ENCODE data around the gene FASLG.

The FASLG gene

DNA sequence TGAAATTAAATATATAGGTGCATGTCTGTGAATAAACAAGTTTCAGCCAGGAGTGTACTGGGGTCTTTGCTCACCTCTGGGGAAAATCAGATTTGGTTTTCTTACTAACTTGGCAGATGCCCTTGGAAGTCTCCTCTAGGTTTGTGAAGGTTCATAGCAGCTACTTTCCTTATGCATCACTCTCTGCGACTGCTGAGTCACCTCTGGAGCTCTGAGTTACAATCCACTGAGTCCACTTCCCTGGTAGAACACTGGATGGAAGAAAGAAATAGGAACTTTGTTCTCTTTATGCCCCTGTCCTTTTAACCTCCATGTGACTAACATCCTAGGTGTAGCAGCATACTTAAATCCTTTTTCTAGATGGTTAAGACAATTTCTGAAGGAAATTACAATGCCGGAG is 4.4 kb upstream of the FASLG start:
- H3K9me3 ChIP-seq: no peaks in the 10 kb centered on the region
- no peaks in the 10 kb centered on the region for H3K4me1 ChIP-seq
- no peaks in the 10 kb centered on the region for H3K36me3 ChIP-seq (replicated peaks)
- no peaks in the 10 kb centered on the region for H3K27me3 ChIP-seq (ENCODE audit: low read depth)
- in situ Hi-C loops (cut with MboI; ENCODE audit: low sequenced_read_pairs): no loop called here
- no peak for DNase-seq (ENCODE audit: low spot score in 2 of 2)
- H3K4me3 ChIP-seq: no peak overlapping the region

DNA sequence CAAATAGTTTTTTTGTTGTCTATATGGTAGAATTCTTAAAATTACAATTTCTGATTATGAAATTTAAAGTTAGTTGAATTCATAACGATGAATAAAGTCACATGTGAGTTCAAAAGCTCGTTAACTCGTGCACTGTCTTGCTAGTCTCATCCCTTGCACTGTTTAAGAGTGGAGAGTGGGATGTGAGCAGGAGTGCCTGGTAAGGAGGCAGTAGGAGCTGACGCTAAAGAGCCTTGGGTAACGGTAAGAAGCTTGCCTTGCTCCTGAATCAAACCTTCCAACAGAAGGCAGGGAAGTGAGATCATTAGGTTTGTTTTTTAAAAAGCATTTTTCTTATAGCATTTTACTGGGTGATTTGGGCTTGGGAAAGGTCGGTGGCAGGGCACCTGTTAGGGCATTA is 2.3 kb upstream of the FASLG start:
- Histone ChIP-seq H3K9me3 (no peaks in the 10 kb centered on the region), H3K36me3 (replicated peaks) (no peaks in the 10 kb centered on the region), H3K4me3 (no peak overlapping the region), H3K4me1 (no peaks in the 10 kb centered on the region), H3K27me3 (ENCODE audit: low read depth) (0 out of 2 replicates have a peak, but pooled peaks cover 4% of the 10 kb centered on the region)
- in situ Hi-C loops (cut with MboI; ENCODE audit: low sequenced_read_pairs): no loop called here
- DNase-seq (ENCODE audit: low spot score in 2 of 2): no peak

DNA sequence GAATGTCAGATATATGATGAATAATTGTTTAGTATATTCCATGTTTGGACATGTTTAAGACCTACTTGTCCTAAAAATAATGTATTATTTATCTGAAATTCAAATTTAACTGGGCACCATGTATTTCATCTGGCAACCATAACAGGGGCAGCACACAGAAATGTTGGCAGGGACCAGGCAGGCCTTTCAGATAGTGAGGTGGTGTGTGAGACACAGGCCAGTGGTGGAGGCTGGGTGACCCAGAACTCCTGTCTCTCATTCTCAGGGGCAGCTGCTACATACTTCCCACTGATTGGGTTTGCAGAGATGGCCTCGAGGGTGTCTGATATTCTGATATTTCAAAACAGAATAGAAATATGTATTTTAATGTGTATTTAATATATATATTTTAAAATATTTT is 1.3 kb upstream of the FASLG start:
- in situ Hi-C loops (cut with MboI; ENCODE audit: low sequenced_read_pairs): no loop called here

DNA sequence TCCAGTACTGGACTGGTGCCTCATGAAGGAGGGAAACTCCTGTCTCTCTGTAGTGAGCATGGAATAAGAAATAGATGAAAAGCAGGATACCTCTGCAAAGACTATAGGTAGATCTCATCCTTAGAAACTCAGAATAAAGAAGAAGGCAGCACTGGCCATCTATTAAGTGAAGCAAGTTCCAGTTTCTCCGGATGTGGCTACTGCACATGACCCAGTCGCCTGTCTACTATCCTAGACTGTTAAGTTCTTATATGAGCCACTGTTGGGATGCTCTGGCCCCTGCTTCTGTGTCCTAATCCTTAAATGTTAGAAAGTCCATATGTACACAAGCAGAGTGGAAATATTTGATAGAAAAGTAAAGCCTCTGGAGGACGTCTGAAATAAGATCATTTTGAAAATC is 2.2 kb downstream of the FASLG start:
- no peak for DNase-seq (ENCODE audit: low spot score in 2 of 2)
- peaks cover 4% of the 10 kb centered on the region; the same call in 1 of the 2 replicates for H3K27me3 ChIP-seq (ENCODE audit: low read depth)
- no peaks in the 10 kb centered on the region for H3K36me3 ChIP-seq (replicated peaks)
- H3K4me1 ChIP-seq: no peaks in the 10 kb centered on the region
- H3K9me3 ChIP-seq: no peaks in the 10 kb centered on the region
- in situ Hi-C loops (cut with MboI; ENCODE audit: low sequenced_read_pairs): no loop called here
- H3K4me3 ChIP-seq: no peak overlapping the region

More for the DNA sequence above, 1.3 kb upstream of the FASLG start:
- no peak for DNase-seq (ENCODE audit: low spot score in 2 of 2)
- Histone ChIP-seq H3K9me3 (no peaks in the 10 kb centered on the region), H3K4me1 (no peaks in the 10 kb centered on the region), H3K36me3 (replicated peaks) (no peaks in the 10 kb centered on the region), H3K4me3 (no peak overlapping the region), H3K27me3 (ENCODE audit: low read depth) (peaks cover 4% of the 10 kb centered on the region; the same call in 1 of the 2 replicates)

DNA sequence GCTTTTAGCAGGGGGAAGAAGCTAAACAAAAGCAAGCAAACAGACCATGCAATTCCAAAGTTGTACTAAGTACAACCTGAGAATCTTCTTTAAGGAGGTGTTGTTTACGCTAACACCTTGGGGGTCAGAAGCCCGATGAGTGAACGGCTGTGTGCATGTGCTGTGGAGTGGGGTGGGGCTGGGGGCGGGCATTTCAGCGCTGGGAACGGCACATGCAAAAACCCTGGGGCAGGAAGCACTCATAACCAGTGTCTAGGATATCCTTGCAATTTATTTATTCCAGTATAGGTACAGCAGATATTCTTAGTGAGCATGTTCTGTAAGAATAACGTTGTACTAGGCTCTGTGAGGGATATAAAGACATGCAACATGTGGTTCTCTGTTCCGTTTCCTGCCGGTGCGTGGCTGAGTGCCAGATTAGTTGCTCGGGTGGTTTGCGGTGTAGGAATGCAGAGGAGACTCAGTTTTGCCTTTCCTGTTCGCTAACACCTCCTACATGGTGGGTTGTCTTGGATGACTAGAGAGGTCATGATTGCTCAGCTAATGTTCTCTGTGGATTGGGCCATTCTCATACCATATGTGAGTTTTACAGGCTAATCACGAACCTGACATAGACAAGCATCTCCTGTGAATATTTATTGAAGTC is 3.7 kb downstream of the FASLG start:
- DNase-seq (ENCODE audit: low spot score in 2 of 2): peak in 1 of 2 experiments; percentile 10
- Histone ChIP-seq H3K9me3 (no peaks in the 10 kb centered on the region), H3K4me3 (no peak overlapping the region), H3K27me3 (ENCODE audit: low read depth) (peaks cover 4% of the 10 kb centered on the region; the same call in 1 of the 2 replicates), H3K36me3 (replicated peaks) (no peaks in the 10 kb centered on the region), H3K4me1 (no peaks in the 10 kb centered on the region)
- in situ Hi-C loops (cut with MboI; ENCODE audit: low sequenced_read_pairs): no loop called here

DNA sequence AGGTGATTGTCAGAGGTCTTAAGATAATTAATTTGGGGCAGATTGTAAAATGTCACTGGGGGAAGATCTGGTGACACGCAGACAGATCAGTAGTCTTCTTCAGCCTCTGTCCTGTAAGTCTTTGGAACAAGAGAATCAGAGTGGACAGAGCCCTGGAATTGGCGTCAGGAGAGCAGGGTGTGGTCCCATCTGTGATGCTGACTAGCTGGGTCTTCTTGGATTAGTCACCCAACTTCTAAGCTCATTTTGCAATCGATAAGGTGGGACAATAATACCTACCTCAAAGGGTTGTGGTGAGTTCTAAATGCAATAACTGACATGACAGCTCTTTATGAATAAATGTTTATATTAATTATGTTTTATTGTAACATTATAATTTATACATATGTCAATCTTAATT is 4.8 kb downstream of the FASLG start:
- no peak for DNase-seq (ENCODE audit: low spot score in 2 of 2)
- in situ Hi-C loops (cut with MboI; ENCODE audit: low sequenced_read_pairs): no loop called here

DNA sequence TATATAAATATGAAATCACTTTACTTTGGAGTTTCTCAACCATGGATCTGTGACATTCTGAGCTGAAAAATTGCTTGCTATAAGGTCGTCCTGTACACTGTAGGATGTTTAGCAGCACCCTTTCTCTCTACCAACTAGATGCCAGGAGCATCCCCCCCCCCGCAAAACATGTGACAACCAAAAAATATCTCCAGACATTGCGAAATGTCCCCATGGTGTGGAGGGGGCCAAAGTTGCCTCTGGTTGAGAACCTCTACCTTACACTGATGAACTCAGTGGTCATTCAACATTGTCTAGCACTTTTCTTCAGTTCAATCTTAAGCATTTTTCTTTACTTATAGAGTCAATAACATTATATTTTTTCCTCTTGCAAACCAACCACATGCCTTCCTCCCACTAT is 9.2 kb downstream of the FASLG start:
- no peak for DNase-seq (ENCODE audit: low spot score in 2 of 2)
- in situ Hi-C loops (cut with MboI; ENCODE audit: low sequenced_read_pairs): no loop called here

More for the DNA sequence above, 4.8 kb downstream of the FASLG start:
- H3K4me1 ChIP-seq: no peaks in the 10 kb centered on the region
- peaks cover 4% of the 10 kb centered on the region; the same call in 1 of the 2 replicates for H3K27me3 ChIP-seq (ENCODE audit: low read depth)
- H3K36me3 ChIP-seq (replicated peaks): no peaks in the 10 kb centered on the region
- H3K4me3 ChIP-seq: no peak overlapping the region
- no peaks in the 10 kb centered on the region for H3K9me3 ChIP-seq

DNA sequence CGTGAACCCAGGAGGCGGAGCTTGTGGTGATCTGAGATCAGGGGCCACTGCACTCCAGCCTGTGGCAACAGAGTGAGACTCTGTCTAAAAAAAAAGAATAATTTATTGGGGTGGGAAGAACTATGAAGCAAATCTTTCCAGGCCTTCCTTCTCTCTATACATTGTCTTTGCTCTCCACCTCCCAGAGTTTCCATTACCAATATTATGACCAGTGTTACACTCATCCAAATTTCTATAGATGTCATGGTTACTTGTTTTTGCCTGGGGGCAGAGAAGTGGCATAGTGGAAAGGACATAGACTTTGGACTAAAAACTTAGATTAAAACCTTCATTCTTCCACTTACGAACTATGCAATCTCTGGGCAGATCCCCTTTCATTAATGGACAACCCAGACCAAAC is 10.1 kb downstream of the FASLG start:
- in situ Hi-C loops (cut with MboI; ENCODE audit: low sequenced_read_pairs): no loop called here
- no peaks in the 10 kb centered on the region for H3K4me1 ChIP-seq
- H3K4me3 ChIP-seq: no peak overlapping the region
- no peaks in the 10 kb centered on the region for H3K36me3 ChIP-seq (replicated peaks)
- DNase-seq (ENCODE audit: low spot score in 2 of 2): no peak
- H3K27me3 ChIP-seq (ENCODE audit: low read depth): no peaks in the 10 kb centered on the region
- no peaks in the 10 kb centered on the region for H3K9me3 ChIP-seq

More for the DNA sequence above, 9.2 kb downstream of the FASLG start:
- H3K4me3 ChIP-seq: no peak overlapping the region
- no peaks in the 10 kb centered on the region for H3K9me3 ChIP-seq
- H3K4me1 ChIP-seq: no peaks in the 10 kb centered on the region
- H3K36me3 ChIP-seq (replicated peaks): no peaks in the 10 kb centered on the region
- no peaks in the 10 kb centered on the region; the same call in 1 of the 2 replicates for H3K27me3 ChIP-seq (ENCODE audit: low read depth)

DNA sequence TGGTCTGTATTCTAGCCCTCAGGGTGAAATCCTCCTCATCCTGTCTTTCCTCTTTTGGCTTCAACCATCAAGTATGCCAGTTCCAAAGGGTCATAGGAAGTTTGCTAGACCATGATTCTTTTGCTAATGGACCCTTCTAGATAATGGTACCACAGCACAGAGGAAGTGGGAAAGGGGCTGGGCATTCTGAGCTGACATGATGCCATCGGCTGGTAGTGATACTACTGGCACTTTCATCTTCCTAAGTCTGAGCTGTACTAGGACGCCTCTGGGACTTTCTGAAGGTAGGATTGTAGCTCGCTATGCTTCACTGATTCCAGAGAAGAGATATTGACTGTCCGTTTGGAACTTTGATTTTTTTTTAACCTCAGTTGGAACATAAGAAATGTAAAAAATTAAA is 11.4 kb downstream of the FASLG start:
- no peaks in the 10 kb centered on the region for H3K4me1 ChIP-seq
- no peak for DNase-seq (ENCODE audit: low spot score in 2 of 2)
- no peaks in the 10 kb centered on the region for H3K27me3 ChIP-seq (ENCODE audit: low read depth)
- in situ Hi-C loops (cut with MboI; ENCODE audit: low sequenced_read_pairs): no loop called here
- no peaks in the 10 kb centered on the region for H3K36me3 ChIP-seq (replicated peaks)
- no peaks in the 10 kb centered on the region for H3K9me3 ChIP-seq
- H3K4me3 ChIP-seq: no peak overlapping the region

DNA sequence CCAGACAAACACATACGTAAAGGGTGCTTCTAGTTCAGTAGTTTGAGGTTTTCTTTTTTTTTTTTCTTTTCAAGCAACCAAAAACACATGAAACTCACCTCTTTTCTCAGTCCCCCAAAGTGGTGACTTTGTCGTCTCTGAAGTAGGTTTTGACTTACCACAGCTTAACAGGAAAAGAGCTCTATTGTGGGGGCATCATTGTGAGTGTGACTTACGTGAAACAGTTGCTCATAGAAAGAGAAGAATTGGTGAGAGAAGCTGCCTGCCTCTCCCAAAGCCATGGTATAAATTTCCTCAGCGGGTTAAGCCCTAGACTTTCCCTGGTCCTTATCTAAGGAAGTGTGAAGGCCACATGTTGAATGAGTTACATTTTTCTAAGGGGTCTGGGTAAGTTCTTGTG is 11.9 kb downstream of the FASLG start:
- Histone ChIP-seq H3K27me3 (ENCODE audit: low read depth) (no peaks in the 10 kb centered on the region), H3K36me3 (replicated peaks) (no peaks in the 10 kb centered on the region), H3K4me1 (no peaks in the 10 kb centered on the region), H3K9me3 (no peaks in the 10 kb centered on the region), H3K4me3 (no peak overlapping the region)
- DNase-seq (ENCODE audit: low spot score in 2 of 2): no peak
- in situ Hi-C loops (cut with MboI; ENCODE audit: low sequenced_read_pairs): no loop called here

DNA sequence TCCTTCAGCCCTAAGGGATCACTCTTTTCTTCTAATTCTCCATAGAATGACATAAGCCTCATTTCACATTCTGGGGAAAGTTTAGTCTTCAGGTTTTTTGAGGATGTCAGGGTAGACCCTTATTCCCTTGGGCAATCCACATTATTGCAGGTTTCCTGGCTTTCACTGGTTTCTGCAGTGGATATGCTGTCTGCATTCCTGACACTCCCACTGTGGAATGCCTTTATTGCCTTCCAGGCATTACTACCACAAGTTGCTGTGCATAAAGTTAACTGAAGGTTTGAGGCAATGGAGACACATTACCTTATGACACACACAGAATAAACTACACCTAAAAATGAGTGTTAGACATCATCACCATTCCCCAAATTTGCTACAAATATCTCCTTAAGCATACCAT is 12.7 kb downstream of the FASLG start:
- H3K4me1 ChIP-seq: no peaks in the 10 kb centered on the region
- H3K27me3 ChIP-seq (ENCODE audit: low read depth): no peaks in the 10 kb centered on the region
- no peaks in the 10 kb centered on the region for H3K36me3 ChIP-seq (replicated peaks)
- H3K9me3 ChIP-seq: no peaks in the 10 kb centered on the region
- in situ Hi-C loops (cut with MboI; ENCODE audit: low sequenced_read_pairs): no loop called here
- no peak for DNase-seq (ENCODE audit: low spot score in 2 of 2)
- no peak overlapping the region for H3K4me3 ChIP-seq

DNA sequence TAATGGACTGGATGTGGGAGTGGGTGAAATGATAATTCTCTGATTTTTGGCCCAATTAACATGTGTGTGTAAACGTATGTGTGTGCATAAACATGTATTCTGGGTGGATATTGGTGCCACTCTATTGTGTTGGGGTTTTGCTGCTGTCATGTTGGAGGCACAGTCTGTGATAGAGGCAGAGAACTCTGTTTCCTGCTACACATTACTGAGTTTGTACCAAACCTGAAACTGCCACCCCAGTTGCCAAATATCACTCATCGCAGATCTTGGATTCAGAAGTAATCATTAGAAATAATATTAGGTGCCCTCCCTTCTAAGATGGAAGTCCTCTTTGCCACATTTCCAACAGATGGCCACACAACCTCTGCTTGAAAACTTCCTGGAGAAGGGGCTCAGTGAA is 13.8 kb downstream of the FASLG start:
- H3K9me3 ChIP-seq: no peaks in the 10 kb centered on the region
- DNase-seq (ENCODE audit: low spot score in 2 of 2): no peak
- H3K4me1 ChIP-seq: no peaks in the 10 kb centered on the region
- no peak overlapping the region for H3K4me3 ChIP-seq
- H3K27me3 ChIP-seq (ENCODE audit: low read depth): no peaks in the 10 kb centered on the region
- H3K36me3 ChIP-seq (replicated peaks): no peaks in the 10 kb centered on the region
- in situ Hi-C loops (cut with MboI; ENCODE audit: low sequenced_read_pairs): no loop called here

DNA sequence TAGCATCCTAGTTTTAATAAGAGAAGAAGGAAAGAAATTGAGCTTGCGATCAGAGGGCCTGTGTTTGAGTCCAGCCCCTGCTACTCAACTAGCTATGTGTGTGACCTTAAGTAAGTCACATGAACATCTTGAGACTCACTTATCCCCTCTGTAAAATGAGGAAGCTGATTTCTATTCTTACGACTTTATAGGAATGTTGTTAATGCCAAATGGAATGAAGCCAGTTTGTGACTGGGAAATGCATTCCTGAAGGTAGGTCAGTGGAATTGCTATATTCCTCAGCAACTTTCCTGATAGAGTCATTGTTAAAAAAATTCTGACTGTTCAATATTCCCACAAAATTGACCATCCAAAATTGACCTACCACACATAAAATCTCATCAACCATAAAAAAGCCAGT is 14.9 kb downstream of the FASLG start:
- Histone ChIP-seq H3K9me3 (no peaks in the 10 kb centered on the region), H3K36me3 (replicated peaks) (no peaks in the 10 kb centered on the region), H3K27me3 (ENCODE audit: low read depth) (no peaks in the 10 kb centered on the region), H3K4me1 (no peaks in the 10 kb centered on the region), H3K4me3 (no peak overlapping the region)
- in situ Hi-C loops (cut with MboI; ENCODE audit: low sequenced_read_pairs): no loop called here
- DNase-seq (ENCODE audit: low spot score in 2 of 2): no peak

DNA sequence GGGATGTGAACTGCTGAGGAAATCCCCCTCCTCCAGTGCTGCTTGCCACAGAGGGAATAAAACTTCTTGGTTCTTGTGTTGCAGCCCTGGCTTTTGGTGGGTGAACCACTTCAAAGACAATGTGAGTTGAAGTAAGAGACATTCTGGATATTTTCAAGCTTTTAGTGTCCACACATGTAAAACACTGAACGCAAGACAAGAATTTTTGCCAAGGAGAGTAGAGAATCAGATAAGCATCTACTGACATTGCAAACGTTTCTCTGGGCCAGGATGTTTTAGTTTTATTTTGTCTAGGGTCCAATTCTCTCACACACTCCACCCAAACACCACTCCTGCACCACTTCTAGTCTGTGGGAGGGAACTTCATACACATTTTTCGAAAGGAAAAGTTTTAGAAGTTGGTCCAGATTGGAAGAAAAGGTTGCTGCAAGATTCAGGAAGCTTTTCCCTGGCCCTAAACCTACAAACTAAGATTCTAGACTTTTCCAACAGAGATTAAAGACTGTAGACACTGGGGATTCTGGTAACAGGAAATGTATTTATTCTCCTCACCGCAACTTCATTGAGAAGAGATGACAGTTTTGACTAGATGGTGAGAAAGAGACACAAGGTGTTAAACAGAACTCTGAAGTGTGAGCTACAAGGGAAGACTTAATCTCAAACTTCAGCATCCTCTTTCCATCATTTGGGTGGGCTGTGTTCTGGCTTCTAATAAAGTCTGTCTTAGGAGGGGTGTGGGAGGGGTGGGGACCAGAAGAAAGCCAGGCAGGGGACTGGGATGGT is 16.1 kb downstream of the FASLG start:
- in situ Hi-C loops (cut with MboI; ENCODE audit: low sequenced_read_pairs): no loop called here
- no peaks in the 10 kb centered on the region for H3K4me1 ChIP-seq
- no peaks in the 10 kb centered on the region for H3K9me3 ChIP-seq
- H3K27me3 ChIP-seq (ENCODE audit: low read depth): no peaks in the 10 kb centered on the region
- no peak for DNase-seq (ENCODE audit: low spot score in 2 of 2)
- no peaks in the 10 kb centered on the region for H3K36me3 ChIP-seq (replicated peaks)
- no peak overlapping the region for H3K4me3 ChIP-seq

Data from HAP-1 (cell line).